Measurements from ENCODE around the gene DNAI1.
"Not testable (repeated sequence)": the region's sequence is repeated elsewhere in the genome, so short reads cannot be mapped to it uniquely, and the experiment has no call there.

Gene DNAI1

DNA sequence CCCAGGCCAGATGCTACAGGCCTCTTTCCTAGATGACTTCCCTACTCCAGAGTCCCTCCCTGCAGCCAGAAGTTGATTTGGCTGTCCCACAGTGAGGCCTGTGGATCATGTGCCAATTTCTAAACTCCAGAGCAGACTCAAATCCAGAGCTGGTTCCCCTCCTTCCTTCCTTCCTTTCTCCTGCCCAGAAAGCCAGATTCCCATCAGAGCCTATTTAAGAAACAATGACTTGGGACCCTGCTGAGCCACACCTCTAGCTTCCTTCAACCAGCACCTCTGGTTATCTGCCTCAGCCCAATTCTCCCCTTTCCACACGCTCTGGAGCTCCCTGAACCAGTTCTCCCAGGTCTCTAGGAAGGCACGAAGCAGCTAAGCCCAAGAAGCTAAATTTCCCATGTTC, 7.5 kb upstream of the DNAI1 start:
- DNase-seq, result no peak

GRCh38 chr9:34451545-34451944, 7.1 kb upstream of the DNAI1 start:
- DNase-seq, result no peak

GRCh38 chr9:34452568-34452967, 6.0 kb upstream of the DNAI1 start:
- no peak for DNase-seq

- peak; percentile 49 for DNase-seq
Observed at GRCh38 chr9:34454571-34455065, 4.0 kb upstream of the DNAI1 start.

DNA sequence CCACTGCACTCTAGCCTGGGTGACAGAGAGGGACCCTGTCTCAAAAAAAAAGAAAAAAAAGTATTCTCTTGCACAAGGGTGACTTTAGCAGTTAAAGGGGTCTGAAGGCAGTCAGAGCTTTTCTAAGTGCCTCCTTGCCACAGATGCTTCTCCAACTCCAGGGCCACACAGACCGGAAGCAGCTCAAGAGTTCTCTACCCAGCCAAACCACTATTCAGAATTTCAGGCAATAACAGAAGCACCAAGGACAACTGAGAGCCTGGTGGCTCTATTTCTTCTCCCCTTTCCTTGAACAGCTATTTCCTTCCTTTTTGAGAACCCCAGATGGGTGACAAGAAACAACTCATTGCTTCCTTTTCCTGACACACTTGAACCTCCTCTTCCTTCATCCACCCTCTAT, 2.5 kb upstream of the DNAI1 start:
- DNase-seq, result peak; percentile 61

GRCh38 chr9:34456746-34457145, 1.9 kb upstream of the DNAI1 start:
- DNase-seq, result no peak

DNA sequence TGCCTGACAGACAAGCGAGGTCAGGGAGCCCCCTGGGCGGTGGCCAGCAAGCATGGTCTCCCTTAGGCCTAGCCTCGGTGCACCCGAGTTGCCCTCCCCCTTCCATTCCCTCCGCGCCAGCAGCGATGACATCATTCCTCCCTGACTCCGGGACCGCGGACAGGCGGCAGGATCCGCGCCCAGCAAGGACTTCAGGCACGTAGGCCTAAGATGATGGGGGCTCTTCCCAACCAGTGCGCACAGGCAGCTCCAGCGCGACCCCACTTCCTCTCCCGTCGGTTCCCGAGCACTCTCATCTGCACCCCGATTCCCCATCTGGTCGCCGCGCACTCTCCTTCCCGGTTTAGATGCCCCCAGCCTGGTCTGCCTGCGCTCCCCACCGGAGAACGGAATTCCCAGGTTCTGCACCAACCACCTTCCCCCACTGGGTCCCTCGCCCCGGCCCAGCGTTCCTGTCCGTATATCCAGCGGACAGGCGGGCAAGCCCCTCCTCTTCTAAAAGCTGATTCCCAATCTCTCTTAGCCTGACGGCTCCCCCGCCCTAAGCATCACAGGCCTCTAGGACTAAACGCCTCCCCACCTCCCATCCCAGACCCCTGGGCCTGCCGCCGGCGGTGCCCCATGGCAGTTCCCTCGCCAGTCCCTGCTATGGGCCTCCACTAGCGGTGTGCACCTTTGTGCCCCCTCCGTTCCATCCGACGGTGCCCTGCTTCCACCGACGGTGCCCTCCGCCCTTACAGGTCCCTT, 1.2 kb upstream of the DNAI1 start:
- DNase-seq, result peak; percentile 23

DNA sequence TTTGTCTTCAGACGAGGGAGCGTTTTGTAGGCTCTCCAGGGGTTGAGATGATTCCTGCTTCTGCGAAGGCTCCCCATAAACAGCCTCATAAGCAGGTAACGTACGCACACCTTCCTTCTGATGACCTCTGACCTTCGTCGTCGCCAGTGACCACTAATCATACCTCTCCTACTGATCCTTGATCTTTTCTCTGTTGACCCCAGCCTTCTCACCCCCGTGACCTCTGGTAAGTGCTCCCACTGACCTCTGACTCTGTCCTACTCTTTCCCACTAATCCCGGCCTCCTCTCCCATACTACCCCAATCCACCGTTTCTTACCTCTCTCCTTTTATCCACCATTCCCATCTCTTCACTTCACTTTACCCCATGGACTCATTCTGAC, 345 bp downstream of the DNAI1 start:
- no peak for DNase-seq

DNA sequence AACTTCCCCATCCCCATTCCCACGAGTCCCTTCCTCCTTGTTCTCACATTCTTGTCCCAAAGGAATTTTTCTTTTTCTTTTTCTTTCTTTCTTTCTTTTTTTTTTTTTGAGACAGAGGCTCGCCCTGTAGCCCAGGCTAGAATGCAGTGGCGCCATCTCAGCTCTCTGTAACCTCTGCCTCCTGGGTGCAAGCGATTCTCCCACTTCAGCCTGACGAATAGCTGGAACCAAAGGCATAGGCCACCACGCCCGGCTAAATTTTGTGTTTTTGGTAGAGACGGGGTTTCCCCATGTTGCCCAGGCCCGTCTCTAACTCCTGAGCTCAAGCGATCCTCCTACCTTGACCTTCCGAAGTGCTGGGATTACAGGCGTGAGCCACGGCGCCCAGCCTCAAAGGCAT, 751 bp downstream of the DNAI1 start:
- no peak for DNase-seq

- no peak for DNase-seq
Observed at GRCh38 chr9:34459941-34460340, 1.3 kb downstream of the DNAI1 start.

- peak; percentile 73 for DNase-seq
Observed at GRCh38 chr9:34463098-34463900, 4.7 kb downstream of the DNAI1 start.

- no peak for DNase-seq
Observed at GRCh38 chr9:34463901-34464232, 5.3 kb downstream of the DNAI1 start.

- no peak for DNase-seq
Observed at GRCh38 chr9:34464571-34464970, 6.0 kb downstream of the DNAI1 start.

DNA sequence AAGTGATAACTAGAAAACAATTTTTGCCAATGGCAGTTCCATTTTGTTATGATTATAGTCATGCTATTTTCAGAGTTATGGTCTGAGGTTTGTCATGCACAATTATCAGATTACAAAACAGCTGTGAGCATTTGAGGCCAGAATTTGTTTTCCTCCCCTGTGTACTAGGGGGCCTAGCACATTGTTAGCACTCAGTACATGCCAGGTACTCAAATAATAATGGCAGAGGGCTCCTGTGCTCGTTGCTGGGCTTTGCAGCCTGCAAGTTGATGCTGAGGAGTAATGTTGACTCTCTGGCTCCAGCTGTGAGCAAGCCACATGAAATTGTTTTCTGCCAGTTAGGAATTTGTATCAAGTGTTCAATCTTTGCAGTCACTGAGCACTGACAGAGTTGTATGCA, 6.9 kb downstream of the DNAI1 start:
- no peak for DNase-seq

GRCh38 chr9:34475097-34475496, 16.5 kb downstream of the DNAI1 start:
- no peak for DNase-seq

DNA sequence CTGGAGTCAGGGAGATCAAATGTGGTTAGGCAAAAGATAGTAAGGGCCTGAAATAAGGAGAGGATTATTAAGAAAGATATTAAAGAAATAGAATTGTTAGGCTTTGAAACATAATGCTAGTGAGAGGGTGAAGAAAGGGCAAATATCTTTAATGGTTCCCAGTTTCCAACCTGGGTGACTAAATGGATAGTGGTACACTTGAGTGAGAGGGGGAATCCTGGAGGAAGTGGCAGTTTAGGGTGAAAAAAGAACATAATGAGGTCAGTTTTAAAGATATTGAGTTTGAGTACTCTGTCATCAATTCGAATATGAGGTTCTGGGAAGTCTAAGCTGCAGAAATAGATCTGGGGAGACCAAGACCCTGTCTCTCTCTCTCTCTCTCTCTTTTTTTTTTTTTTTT, 18.9 kb downstream of the DNAI1 start:
- DNase-seq, result no peak

- no peak for DNase-seq
Observed at GRCh38 chr9:34479431-34479866, 20.8 kb downstream of the DNAI1 start.

DNA sequence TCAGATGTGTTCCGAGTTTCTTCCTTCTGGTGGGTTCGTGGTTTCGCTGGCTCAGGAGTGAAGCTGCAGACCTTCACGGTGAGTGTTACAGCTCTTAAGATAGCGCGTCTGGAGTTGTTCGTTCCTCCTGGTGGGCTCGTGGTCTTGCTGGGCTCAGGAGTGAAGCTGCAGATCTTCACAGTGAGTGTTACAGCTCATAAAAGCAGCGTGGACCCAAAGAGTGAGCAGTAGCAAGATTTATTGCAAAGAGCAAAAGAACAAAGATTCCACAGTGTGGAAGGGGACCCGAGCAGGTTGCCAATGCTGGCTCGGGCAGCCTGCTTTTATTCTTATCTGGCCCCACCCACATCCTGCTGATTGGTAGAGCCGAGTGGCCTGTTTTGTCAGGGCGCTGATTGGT, 23.0 kb downstream of the DNAI1 start:
- DNase-seq, result not testable (repeated sequence)

- DNase-seq, result not testable (repeated sequence)
Observed at GRCh38 chr9:34482746-34483145, 24.1 kb downstream of the DNAI1 start.

DNA sequence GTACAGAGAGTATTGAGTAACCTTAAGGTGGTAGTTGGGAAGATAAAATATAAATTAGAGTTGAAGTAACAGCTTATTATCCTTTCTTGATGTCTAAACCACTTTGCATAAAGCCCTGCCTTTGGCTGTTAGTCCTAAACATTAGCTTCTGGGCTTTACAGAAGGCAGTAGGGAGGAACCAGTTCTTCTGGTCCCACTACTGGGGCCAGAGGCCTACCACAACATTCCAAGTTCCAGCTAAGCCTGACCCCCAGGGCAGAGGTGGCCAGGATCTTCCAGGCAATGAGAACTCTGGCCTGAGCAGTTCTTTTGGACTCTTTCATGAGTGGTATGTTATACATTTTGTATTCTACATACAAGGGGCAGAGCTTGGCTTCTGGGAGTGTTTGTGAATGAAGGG, 26.1 kb downstream of the DNAI1 start:
- no peak for DNase-seq

DNA sequence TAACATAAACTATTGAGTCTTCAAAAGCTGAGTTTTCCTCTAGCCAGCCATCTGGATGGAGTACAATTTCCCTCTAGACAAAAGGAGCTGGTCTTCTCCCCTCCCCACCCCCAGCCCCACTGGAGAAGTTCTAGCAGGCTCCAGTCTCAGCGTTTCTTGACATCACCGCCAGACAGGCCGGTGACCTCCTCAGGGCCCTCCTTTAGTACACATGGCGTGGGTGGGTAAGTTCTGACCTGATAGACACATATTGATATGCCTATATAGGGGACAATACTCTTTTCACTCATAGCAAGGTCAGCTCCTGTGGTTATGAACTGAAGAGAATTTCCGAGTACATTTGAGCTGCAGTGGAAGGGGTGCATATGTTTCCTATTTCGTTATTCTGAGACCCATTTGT, 27.2 kb downstream of the DNAI1 start:
- no peak for DNase-seq

DNA sequence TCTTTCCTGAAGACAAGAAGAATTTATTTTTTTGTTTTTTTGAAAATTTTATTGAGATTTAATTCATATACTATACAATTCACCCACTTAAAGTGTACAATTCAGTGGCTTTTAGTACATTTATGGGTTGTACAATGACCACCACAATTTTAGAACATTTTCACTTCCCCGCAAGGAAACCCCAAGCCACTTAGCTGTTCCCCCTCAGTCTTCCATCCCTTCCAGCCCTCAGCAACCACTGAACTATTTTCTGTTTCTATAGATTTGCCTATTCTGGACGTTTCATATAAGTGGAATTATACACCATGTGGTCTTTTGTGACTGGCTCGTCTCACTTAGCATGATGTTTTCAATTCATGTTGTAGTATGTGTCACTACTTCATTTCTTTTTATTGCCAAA, 28.0 kb downstream of the DNAI1 start:
- DNase-seq, result no peak

- DNase-seq, result no peak
Observed at GRCh38 chr9:34490360-34490759, 31.8 kb downstream of the DNAI1 start.

DNA sequence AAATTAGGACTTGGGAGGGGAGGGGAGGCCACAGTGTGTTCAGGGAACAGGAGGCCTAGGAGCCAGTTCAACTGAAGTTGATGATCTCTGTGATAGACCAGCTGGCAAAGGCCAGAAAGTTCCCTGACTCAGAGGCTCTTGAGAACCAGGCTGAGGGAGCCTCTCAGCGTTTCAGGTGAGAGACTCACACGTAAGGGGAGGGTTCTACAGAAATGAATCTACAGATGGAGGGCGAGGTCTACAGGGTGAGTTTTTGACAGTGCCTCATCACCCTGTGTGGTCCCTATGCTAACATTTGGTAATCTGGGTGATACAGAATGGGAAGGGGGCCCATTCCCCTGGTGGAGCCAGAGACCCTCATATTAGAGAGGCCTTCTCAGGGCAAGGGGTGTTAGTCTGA, 32.2 kb downstream of the DNAI1 start:
- no peak for DNase-seq

DNA sequence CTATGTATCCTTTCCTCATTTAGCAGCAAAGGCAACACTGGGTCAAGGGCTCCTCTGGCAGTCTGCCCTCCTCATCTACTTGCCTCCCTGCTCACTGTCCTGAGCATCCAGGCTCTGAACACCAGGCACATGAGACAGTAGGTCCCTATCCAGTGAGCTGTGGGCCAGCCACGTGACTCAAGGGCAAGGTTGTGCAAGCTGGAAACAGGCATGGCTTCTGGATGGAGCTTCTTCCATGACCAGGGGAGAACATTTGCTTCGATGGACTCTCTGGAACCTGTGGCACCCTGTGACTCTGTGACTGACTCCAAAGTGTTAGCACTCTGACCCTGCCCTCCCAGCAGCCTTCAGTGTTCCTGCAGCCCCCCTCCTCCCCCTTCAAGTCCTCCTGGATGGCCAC, 33.0 kb downstream of the DNAI1 start:
- no peak for DNase-seq

Data from hematopoietic multipotent progenitor cell treated with erythropoietin and hydrocortisone succinate and interleukin-3 and kit ligand, for 4 days (in vitro differentiated cells).